MCF 10A (cell line): Measurements from ENCODE around the gene TMEM132A. TPM values are rescaled to one million over a fixed set of nuclear protein-coding genes. Genes with fewer than 3 reads are reported as not detected.

ENCODE experiments used
- BruUV-seq: library from RNA; stranded (reverse); fragments of 400-500 nt; replicated peaks from 2 replicates; lab custom pipeline; 2021; lab: Mats Ljungman, UMichigan
- CTCF ChIA-PET: fragments of 300-600 bp; sonication (Branson Sonifier 250); formaldehyde crosslinking; extraction: SDS; loops from one replicate; lab custom pipeline; 2021; ENCODE audit warnings: antibody characterized with exemption, inconsistent platforms; lab: Yijun Ruan, JAX
- POLR2A ChIA-PET: fragments of 300-600, 350-650 bp; sonication (Branson Sonifier 250); formaldehyde crosslinking; extraction: SDS; loops from one replicate; lab custom pipeline; 2020; ENCODE audit warnings: antibody characterized with exemption, inconsistent platforms; lab: Yijun Ruan, JAX
- DNase-seq: peaks from one replicate; pipeline ENCODE4 v3.0.0-alpha.2; 2018; ENCODE audit not compliant: unreplicated experiment
- H3K27ac Mint-ChIP-seq: one replicate; pipeline ENCODE4 v1.8.0; 2022; ENCODE audit warnings: mild to moderate bottlenecking, low read depth, mixed read lengths; ENCODE audit not compliant: unreplicated experiment
- H3K27me3 Mint-ChIP-seq: one replicate; pipeline ENCODE4 v1.8.0; 2022; ENCODE audit warnings: mixed read lengths; ENCODE audit not compliant: insufficient read depth, unreplicated experiment
- H3K36me3 Mint-ChIP-seq: one replicate; pipeline ENCODE4 v1.8.0; 2022; ENCODE audit warnings: mild to moderate bottlenecking, moderate library complexity, mixed read lengths; ENCODE audit not compliant: insufficient read depth, unreplicated experiment
- H3K4me1 Mint-ChIP-seq: one replicate; pipeline ENCODE4 v1.8.0; 2022; ENCODE audit warnings: mixed read lengths; ENCODE audit not compliant: insufficient read depth, unreplicated experiment
- H3K4me3 Mint-ChIP-seq: one replicate; pipeline ENCODE4 v1.8.0; 2022; ENCODE audit warnings: mild to moderate bottlenecking, moderate library complexity, mixed read lengths; ENCODE audit not compliant: unreplicated experiment
- H3K9me3 Mint-ChIP-seq: one replicate; pipeline ENCODE4 v1.8.0; 2022; ENCODE audit warnings: mixed read lengths; ENCODE audit not compliant: unreplicated experiment
- CTCF ChIP-seq: fragments of 200-600 bp; IDR thresholded peaks from one replicate; pipeline ENCODE4 v1.8.0; 2022; ENCODE audit warnings: antibody characterized with exemption, mild to moderate bottlenecking; ENCODE audit not compliant: unreplicated experiment
- intact Hi-C: fragments of 100-400 bp; cut with micrococcal nuclease; formaldehyde crosslinking; loops from 2 replicates; pipeline ENCODE4 v1.14.1; 2022
- total RNA-seq: library from RNA; stranded (reverse); gene quantifications from 2 replicates; pipeline ENCODE4 v1.2.3, GENCODE V29; 2022

TMEM132A gene
- total RNA-seq, 1 experiment from 2014 or later = 20.5 TPM

GRCh38 chr11:60952742-60953170 lies 28.5 kb downstream of the TMEM132A start:
- ChIA-PET CTCF (interaction anchor here (0.7 to 0.9 kb wide), 3 partner anchors 108 to 235 kb away, joined by 3 read pairs; no protein-coding TSS in a partner anchor), POLR2A (no interaction called here)
- no peak for DNase-seq
- Mint-ChIP-seq H3K9me3 (no peaks in the 10 kb centered on the region), H3K36me3 (no peaks in the 10 kb centered on the region), H3K27me3 (no peaks in the 10 kb centered on the region), H3K4me1 (peaks cover 8% of the 10 kb centered on the region), H3K4me3 (no peak overlapping the region), H3K27ac (peak overlapping the region; percentile 77)
- intact Hi-C loops = no loop called here
- no peak for TF ChIP-seq CTCF
- no TSS peak for BruUV-seq

GRCh38 chr11:60953781-60954180 lies 29.5 kb downstream of the TMEM132A start:
- DNase-seq = no peak
- intact Hi-C loops = no loop called here
- BruUV-seq = no TSS peak
- H3K27ac Mint-ChIP-seq = no peak overlapping the region
- no peaks in the 10 kb centered on the region for H3K36me3 Mint-ChIP-seq
- peaks cover 8% of the 10 kb centered on the region for H3K4me1 Mint-ChIP-seq
- H3K27me3 Mint-ChIP-seq = no peaks in the 10 kb centered on the region
- H3K4me3 Mint-ChIP-seq = no peak overlapping the region
- no peak for TF ChIP-seq CTCF
- ChIA-PET CTCF (interaction anchor here (0.6 to 0.9 kb wide), 3 partner anchors 122 to 716 kb away, joined by 3 read pairs; no protein-coding TSS in a partner anchor), POLR2A (no interaction called here)
- H3K9me3 Mint-ChIP-seq = no peaks in the 10 kb centered on the region

DNA sequence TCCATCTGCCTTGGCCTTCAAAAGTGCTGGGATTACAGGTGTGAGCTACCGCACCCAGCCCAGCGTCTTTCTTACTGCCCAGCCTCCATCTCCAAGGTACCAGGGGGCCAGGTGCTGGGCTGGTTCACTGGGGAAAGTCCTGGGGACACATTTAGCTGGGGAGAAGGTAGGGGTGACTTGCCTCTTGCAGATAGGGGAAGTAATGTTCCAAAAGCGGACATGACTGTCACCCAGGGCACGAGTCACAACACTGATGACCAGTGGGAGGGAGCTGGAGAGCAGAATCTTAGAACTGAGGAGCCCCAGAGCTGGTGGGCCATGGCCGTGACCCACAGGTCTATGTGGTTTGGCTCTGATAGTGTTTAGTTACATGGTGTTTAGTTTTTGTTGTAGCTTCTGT lies 30.2 kb downstream of the TMEM132A start:
- ChIA-PET POLR2A (interaction anchor here (0.6 kb wide), 1 partner anchor 126 kb away, joined by 3 read pairs; no protein-coding TSS in a partner anchor), CTCF (interaction anchor here (0.6 to 1.3 kb wide), 3 partner anchors 10 to 223 kb away, joined by 3 read pairs; no protein-coding TSS in a partner anchor)
- H3K4me3 Mint-ChIP-seq = no peak overlapping the region
- H3K27me3 Mint-ChIP-seq = no peaks in the 10 kb centered on the region
- no peaks in the 10 kb centered on the region for H3K9me3 Mint-ChIP-seq
- no peak overlapping the region for H3K27ac Mint-ChIP-seq
- H3K4me1 Mint-ChIP-seq = peaks cover 8% of the 10 kb centered on the region
- TF ChIP-seq CTCF = no peak
- BruUV-seq = no TSS peak
- intact Hi-C loops = no loop called here
- DNase-seq = no peak
- H3K36me3 Mint-ChIP-seq = no peaks in the 10 kb centered on the region

GRCh38 chr11:60955571-60955970 lies 31.3 kb downstream of the TMEM132A start:
- no TSS peak for BruUV-seq
- Mint-ChIP-seq H3K4me1 (peaks cover 8% of the 10 kb centered on the region), H3K36me3 (no peaks in the 10 kb centered on the region), H3K9me3 (no peaks in the 10 kb centered on the region), H3K27me3 (peaks cover 3% of the 10 kb centered on the region), H3K4me3 (no peak overlapping the region), H3K27ac (no peak overlapping the region)
- DNase-seq = no peak
- intact Hi-C loops = no loop called here
- POLR2A ChIA-PET = no interaction called here
- no peak for TF ChIP-seq CTCF
- CTCF ChIA-PET = interaction anchor here (1.3 kb wide), 1 partner anchor 14 kb away, joined by 3 read pairs; no protein-coding TSS in a partner anchor
